T-helper 1 cell treated with Interleukin-12 subunit alpha and Interleukin-12 subunit beta and Interleukin-4 antibody, amounts not matched to agents 30 μg/mL and 1 μg/mL, for 36 hours (primary cell): ENCODE data around the gene JAML.
A peak's percentile ranks its signal among the peaks of the same experiment; 100 is the strongest.

Experiments
- H3K27ac Mint-ChIP-seq: one replicate; pipeline ENCODE4 v1.8.0; 2021; ENCODE audit warnings: mild to moderate bottlenecking, mixed read lengths
- H3K27me3 Mint-ChIP-seq: one replicate; pipeline ENCODE4 v1.8.0; 2021; ENCODE audit warnings: low read depth, mixed read lengths
- H3K36me3 Mint-ChIP-seq: one replicate; pipeline ENCODE4 v1.8.0; 2021; ENCODE audit warnings: low read depth, mixed read lengths
- H3K4me1 Mint-ChIP-seq: one replicate; pipeline ENCODE4 v1.8.0; 2021; ENCODE audit warnings: low read depth, mixed read lengths
- H3K4me3 Mint-ChIP-seq: one replicate; pipeline ENCODE4 v1.8.0; 2021; ENCODE audit warnings: mild to moderate bottlenecking, moderate library complexity, mixed read lengths
- H3K9me3 Mint-ChIP-seq: one replicate; pipeline ENCODE4 v1.8.0; 2021; ENCODE audit warnings: mixed read lengths

The JAML gene

DNA sequence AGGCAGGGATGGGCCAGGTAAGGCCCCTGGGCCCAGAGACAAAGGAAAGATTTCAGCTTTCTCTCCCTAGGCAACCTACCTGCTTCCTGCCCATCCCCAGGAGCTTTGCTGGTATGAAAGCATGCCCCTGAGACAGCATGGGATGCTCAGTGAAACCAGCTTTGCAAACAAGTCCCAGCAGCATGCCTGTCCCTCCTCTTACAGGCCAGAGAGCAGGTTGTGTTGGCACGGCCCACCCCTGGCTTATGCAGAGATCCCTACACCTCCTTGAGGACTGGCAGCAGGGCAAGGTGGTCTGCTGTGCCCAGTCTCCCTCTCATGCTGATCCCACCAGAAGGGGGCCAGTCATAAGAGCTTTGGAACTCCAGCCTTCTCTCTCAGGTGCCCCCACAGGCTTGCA lies 75.3 kb downstream of the JAML start:
- Mint-ChIP-seq H3K4me1 (peaks cover 7% of the 10 kb centered on the region), H3K27ac (no peak overlapping the region), H3K27me3 (peaks cover 67% of the 10 kb centered on the region), H3K9me3 (no peaks in the 10 kb centered on the region), H3K36me3 (no peaks in the 10 kb centered on the region), H3K4me3 (no peak overlapping the region)

- H3K9me3 Mint-ChIP-seq: no peaks in the 10 kb centered on the region
- peaks cover 7% of the 10 kb centered on the region for H3K4me1 Mint-ChIP-seq
- peaks cover 67% of the 10 kb centered on the region for H3K27me3 Mint-ChIP-seq
- no peak overlapping the region for H3K4me3 Mint-ChIP-seq
- no peak overlapping the region for H3K27ac Mint-ChIP-seq
- no peaks in the 10 kb centered on the region for H3K36me3 Mint-ChIP-seq
Observed at GRCh38 chr11:118148856-118149255, 76.0 kb downstream of the JAML start.

DNA sequence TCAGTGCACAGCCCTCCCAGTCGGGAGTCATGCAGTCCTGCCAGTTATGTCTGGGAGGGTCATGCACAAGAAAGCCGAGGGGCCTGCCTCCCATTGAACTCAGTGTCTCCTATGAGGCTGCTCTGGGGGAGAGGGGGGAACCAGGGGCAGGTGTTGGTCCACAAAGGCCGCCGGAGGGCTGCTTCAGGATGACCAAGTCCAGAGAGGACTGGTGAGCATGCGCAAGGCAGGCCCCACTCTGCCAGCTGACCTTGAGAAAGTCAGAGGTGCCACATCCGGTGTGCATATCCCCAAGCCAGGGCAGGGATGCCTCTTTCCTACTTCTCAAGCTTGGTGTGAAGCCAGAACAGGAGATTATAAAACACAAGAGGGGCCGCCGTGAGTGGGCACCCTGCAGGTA lies 76.6 kb downstream of the JAML start:
- Mint-ChIP-seq H3K4me1 (peaks cover 5% of the 10 kb centered on the region), H3K4me3 (no peak overlapping the region), H3K36me3 (no peaks in the 10 kb centered on the region), H3K27me3 (peaks cover 66% of the 10 kb centered on the region), H3K27ac (no peak overlapping the region), H3K9me3 (no peaks in the 10 kb centered on the region)

- peaks cover 12% of the 10 kb centered on the region for H3K4me1 Mint-ChIP-seq
- H3K36me3 Mint-ChIP-seq: no peaks in the 10 kb centered on the region
- H3K9me3 Mint-ChIP-seq: no peaks in the 10 kb centered on the region
- H3K4me3 Mint-ChIP-seq: no peak overlapping the region
- H3K27me3 Mint-ChIP-seq: peaks cover 70% of the 10 kb centered on the region
- no peak overlapping the region for H3K27ac Mint-ChIP-seq
Observed at GRCh38 chr11:118147502-118147901, 77.3 kb downstream of the JAML start.

DNA sequence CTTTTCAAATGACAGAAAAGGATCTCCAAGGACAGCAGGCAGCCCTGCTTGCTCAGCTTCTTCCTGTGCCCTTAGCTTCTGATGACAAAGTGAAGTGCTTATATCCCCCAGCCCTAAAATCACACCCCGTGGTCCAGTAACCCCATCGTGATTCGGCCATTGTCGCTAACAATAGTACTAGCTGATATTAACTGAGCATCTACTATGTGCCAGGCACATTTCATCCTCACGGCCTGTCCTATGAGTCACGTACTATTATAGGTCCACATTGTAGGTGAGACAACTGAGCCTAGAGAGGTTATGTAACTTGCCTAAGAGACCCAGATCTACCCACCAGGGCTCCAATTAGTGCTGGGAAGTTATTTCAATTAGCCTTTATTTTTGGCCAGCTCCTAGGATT lies 78.3 kb downstream of the JAML start:
- H3K27ac Mint-ChIP-seq: peak overlapping the region; percentile 47
- peak overlapping the region; percentile 71 for H3K4me3 Mint-ChIP-seq
- peaks cover 12% of the 10 kb centered on the region for H3K4me1 Mint-ChIP-seq
- H3K9me3 Mint-ChIP-seq: no peaks in the 10 kb centered on the region
- H3K27me3 Mint-ChIP-seq: peaks cover 72% of the 10 kb centered on the region
- H3K36me3 Mint-ChIP-seq: no peaks in the 10 kb centered on the region

DNA sequence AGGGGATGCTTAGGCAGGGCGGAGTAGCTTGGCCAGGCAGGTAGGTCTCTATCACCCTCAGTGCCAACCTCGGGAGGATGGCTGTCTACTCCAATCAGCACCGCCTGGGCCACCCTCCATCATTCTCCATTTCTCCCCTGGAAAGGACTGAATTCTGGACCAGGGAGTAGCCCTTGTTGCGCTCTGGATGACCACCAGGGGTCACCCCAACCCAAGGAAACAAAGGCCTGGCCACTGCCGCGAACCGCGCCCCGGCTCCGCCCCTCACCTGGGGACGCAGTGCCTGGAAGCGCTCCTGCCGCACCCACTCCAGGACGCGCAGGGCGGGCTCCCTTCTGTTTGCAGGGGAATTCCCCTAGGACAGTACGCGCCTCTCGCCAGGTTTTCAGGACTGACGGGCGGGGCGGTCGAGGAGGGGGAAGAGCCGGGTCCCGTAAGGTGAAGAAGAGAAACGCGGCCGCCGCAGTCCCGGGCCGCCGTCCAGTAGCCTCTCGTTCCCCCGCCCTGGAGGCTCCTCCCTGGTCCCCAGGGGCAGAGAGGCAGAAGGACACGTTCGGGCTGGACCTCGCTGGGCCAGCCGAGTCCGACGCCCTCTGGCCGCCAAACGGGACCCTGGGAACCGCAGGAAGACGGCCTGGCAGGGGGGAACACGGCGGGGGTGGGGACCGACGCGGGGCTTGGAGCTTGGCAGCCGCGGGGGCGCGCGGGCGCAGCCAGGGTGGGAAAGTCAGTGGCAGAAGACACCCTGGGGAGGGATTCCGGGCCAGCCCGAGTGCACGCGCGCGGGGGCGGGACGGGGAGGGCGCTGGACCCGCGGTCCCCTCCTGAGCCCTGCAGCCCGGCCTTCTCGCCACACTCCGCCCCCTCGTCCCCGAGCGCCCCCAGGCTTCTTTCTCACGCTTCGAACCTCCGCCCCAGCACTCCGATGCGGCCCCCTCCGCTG lies 79.3 kb downstream of the JAML start:
- H3K4me1 Mint-ChIP-seq: peaks cover 12% of the 10 kb centered on the region
- no peaks in the 10 kb centered on the region for H3K9me3 Mint-ChIP-seq
- peaks cover 67% of the 10 kb centered on the region for H3K27me3 Mint-ChIP-seq
- H3K4me3 Mint-ChIP-seq: peak overlapping the region; percentile 85
- no peak overlapping the region for H3K27ac Mint-ChIP-seq
- H3K36me3 Mint-ChIP-seq: no peaks in the 10 kb centered on the region

DNA sequence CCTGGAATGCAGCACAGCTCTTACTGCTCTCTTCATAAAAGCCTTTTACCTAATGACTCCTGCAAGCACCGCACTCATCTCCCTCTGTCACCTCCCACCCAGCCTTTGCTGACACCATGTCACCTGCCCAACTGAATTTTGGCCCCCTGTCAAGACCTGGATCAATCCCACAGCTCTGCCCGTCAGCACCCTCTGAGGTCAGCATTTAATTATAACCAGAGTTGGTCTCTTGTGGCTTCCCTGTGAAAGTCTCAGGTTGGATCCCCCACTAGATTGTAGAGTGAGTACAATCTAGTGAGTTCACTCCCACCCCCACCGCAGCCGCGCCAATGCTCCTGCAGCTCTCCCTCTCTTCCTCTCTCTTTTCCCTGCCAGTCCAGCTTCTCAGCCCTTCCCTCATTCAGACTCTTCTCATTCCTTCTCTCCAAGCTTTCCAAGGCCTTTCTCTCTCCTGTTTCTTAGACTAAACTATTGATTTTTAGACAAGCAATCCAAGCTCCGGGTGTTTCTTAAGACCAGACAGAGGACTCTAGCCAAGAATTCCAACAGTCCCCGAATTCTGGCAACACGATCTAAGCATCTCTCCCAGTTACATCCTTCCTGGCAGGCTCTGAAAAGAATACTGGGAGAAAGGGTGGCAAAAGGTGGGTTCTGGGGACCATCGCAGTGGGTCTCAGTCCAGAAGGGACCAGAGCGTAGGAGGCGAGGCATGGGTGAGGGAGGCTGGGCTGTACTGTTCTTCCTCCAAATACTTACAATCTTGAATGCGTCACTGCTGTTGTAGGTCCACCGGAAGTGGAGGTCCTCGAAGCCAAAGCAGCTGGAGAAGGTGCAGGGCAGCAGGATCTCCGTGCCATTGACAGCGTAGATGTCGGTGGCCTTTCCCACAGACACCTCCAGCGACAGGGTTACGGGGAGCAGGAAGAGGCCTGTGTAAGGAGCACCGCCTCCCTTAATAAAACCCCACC lies 80.2 kb downstream of the JAML start:
- Mint-ChIP-seq H3K27me3 (peaks cover 65% of the 10 kb centered on the region), H3K27ac (no peak overlapping the region), H3K36me3 (no peaks in the 10 kb centered on the region), H3K4me1 (peaks cover 12% of the 10 kb centered on the region), H3K4me3 (peak overlapping the region; percentile 85), H3K9me3 (no peaks in the 10 kb centered on the region)
